Cardiac muscle cell (in vitro differentiated cells and primary cell): ENCODE data around the gene SPON1. TPM values are rescaled to one million over a fixed set of nuclear protein-coding genes. Genes with fewer than 3 reads are reported as not detected.
"Not testable (repeated sequence)": the region's sequence is repeated elsewhere in the genome, so short reads cannot be mapped to it uniquely, and the experiment has no call there.

Experiments
- DNase-seq, 2 donors: peaks; one replicate each; pipeline versions ENCODE4 v3.0.0 to v3.0.0-alpha.2; 2010 to 2017; ENCODE audit warnings: low read depth in 1 of 2, low spot score in 1 of 2
- H3K27ac ChIP-seq: fragments of 200-600 bp; sonication (generic); 2 replicates; pipeline ENCODE4 v1.5.1; 2016
- H3K27me3 ChIP-seq: fragments of 200-600 bp; sonication (generic); 2 replicates; pipeline ENCODE4 v1.6.0; 2016; ENCODE audit warnings: control low read depth
- H3K36me3 ChIP-seq: fragments of 200-600 bp; sonication (generic); 2 replicates; pipeline ENCODE4 v1.5.1; 2016; ENCODE audit warnings: control low read depth
- H3K4me1 ChIP-seq: fragments of 200-600 bp; sonication (generic); 2 replicates; pipeline ENCODE4 v1.8.1; 2017; ENCODE audit warnings: low read depth, mild to moderate bottlenecking, mixed run types
- H3K4me3 ChIP-seq: fragments of 200-600 bp; sonication (generic); 2 replicates; pipeline ENCODE4 v1.5.1; 2016; ENCODE audit warnings: mild to moderate bottlenecking
- H3K9me3 ChIP-seq: fragments of 200-600 bp; sonication (generic); 2 replicates; pipeline ENCODE4 v1.5.1; 2017; ENCODE audit warnings: low read depth, mild to moderate bottlenecking, control low read depth
- CTCF ChIP-seq: IDR thresholded peaks from 2 replicates; pipeline ENCODE4 v1.5.1; 2012; ENCODE audit warnings: low read depth, mild to moderate bottlenecking, low read length
- polyA plus RNA-seq: library from polyadenylated mRNA; unstranded; fragments of >200 nt; fragmentation: Nextera tagmentation; extraction: Ambion mirVana; gene quantifications from 2 replicates; pipeline ENCODE4 v1.2.1, GENCODE V29; 2016
- total RNA-seq: library from RNA; depleted of rRNA; stranded (reverse); fragments of >200 nt; gene quantifications from 2 replicates; pipeline ENCODE4 v1.2.3, GENCODE V29; 2016

SPON1 gene
- total and polyA plus RNA-seq, 2 experiments from 2014 or later = 13.3 to 22.0 TPM

- no peak overlapping the region for H3K27ac ChIP-seq
Measured at GRCh38 chr11:14082338-14082737, 119.8 kb downstream of the SPON1 start.

GRCh38 chr11:14088861-14089260, 126.3 kb downstream of the SPON1 start:
- not testable (repeated sequence) for H3K4me1 ChIP-seq, H3K4me3 ChIP-seq, H3K27me3 ChIP-seq, H3K9me3 ChIP-seq, H3K27ac ChIP-seq, DNase-seq, H3K36me3 ChIP-seq

More at GRCh38 chr11:14082338-14082737, 119.8 kb downstream of the SPON1 start:
- no peak for TF ChIP-seq CTCF
- peaks cover 3% of the 10 kb centered on the region for H3K27me3 ChIP-seq
- H3K4me1 ChIP-seq = peaks cover 21% of the 10 kb centered on the region
- no peaks in the 10 kb centered on the region for H3K9me3 ChIP-seq
- no peaks in the 10 kb centered on the region for H3K36me3 ChIP-seq
- H3K4me3 ChIP-seq = no peak overlapping the region
- DNase-seq = peak; percentile 32 to 44

GRCh38 chr11:14089690-14090462, 127.4 kb downstream of the SPON1 start:
- no peak overlapping the region for H3K27ac ChIP-seq
- no peak for TF ChIP-seq CTCF
- no peak overlapping the region for H3K4me3 ChIP-seq
- DNase-seq = no peak
- no peaks in the 10 kb centered on the region for H3K36me3 ChIP-seq
- no peaks in the 10 kb centered on the region for H3K4me1 ChIP-seq
- no peaks in the 10 kb centered on the region for H3K9me3 ChIP-seq
- no peaks in the 10 kb centered on the region for H3K27me3 ChIP-seq

- H3K9me3 ChIP-seq, H3K4me3 ChIP-seq, H3K4me1 ChIP-seq, H3K27me3 ChIP-seq, H3K36me3 ChIP-seq, DNase-seq, H3K27ac ChIP-seq: not testable (repeated sequence)
Measured at GRCh38 chr11:14090631-14091030, 128.1 kb downstream of the SPON1 start.

GRCh38 chr11:14093065-14093464, 130.5 kb downstream of the SPON1 start:
- H3K27ac ChIP-seq = no peak overlapping the region
- no peak for TF ChIP-seq CTCF

GRCh38 chr11:14094481-14095037, 132.0 kb downstream of the SPON1 start:
- no peaks in the 10 kb centered on the region for H3K27me3 ChIP-seq
- no peaks in the 10 kb centered on the region for H3K4me1 ChIP-seq
- no peak for DNase-seq
- H3K36me3 ChIP-seq = no peaks in the 10 kb centered on the region
- no peak for TF ChIP-seq CTCF
- no peaks in the 10 kb centered on the region for H3K9me3 ChIP-seq
- H3K27ac ChIP-seq = no peak overlapping the region
- no peak overlapping the region for H3K4me3 ChIP-seq

More at GRCh38 chr11:14093065-14093464, 130.5 kb downstream of the SPON1 start:
- Histone ChIP-seq H3K27me3 (no peaks in the 10 kb centered on the region), H3K4me1 (no peaks in the 10 kb centered on the region), H3K9me3 (no peaks in the 10 kb centered on the region), H3K4me3 (no peak overlapping the region), H3K36me3 (no peaks in the 10 kb centered on the region)
- DNase-seq = no peak
